Measurements from ENCODE around the gene NRAP. TPM values are rescaled to one million over a fixed set of nuclear protein-coding genes. Genes with fewer than 3 reads are reported as not detected.

Gene NRAP
- total and polyA plus RNA-seq, 2 of the 8 experiments (the other 6 are each of a cell fraction or from before 2014, with no cell fraction given), result not detected

Other genes with a start within 250 kb of the NRAP start
- not detected in 2 replicates for gene HABP2, start 111.0 kb downstream of the NRAP start, total RNA-seq (2021; fragmentation: NEBNext Ultra II Directional; extraction: Animal tissue kit (Norgen Biotek cat#: 25700))
- not detected in 2 replicates for gene HABP2, start 111.0 kb downstream of the NRAP start, polyA plus RNA-seq (2011; rRNA removed)
- gene CASP7, start 15.9 kb upstream of the NRAP start, total RNA-seq (2021; fragmentation: NEBNext Ultra II Directional; extraction: Animal tissue kit (Norgen Biotek cat#: 25700)), result 4.1 and 5.0 TPM in 2 replicates
- 1.3 and 2.3 TPM in 2 replicates for gene CASP7, start 15.9 kb upstream of the NRAP start, polyA plus RNA-seq (2011; rRNA removed)
- not detected in 2 replicates for gene PLEKHS1, start 87.6 kb upstream of the NRAP start, total RNA-seq (2021; fragmentation: NEBNext Ultra II Directional; extraction: Animal tissue kit (Norgen Biotek cat#: 25700))
- gene PLEKHS1, start 87.6 kb upstream of the NRAP start, polyA plus RNA-seq (2011; rRNA removed), result not detected in 2 replicates
- gene DCLRE1A, start 190.0 kb upstream of the NRAP start, total RNA-seq (2021; fragmentation: NEBNext Ultra II Directional; extraction: Animal tissue kit (Norgen Biotek cat#: 25700)), result 10.1 and 11.4 TPM in 2 replicates
- gene DCLRE1A, start 190.0 kb upstream of the NRAP start, polyA plus RNA-seq (2011; rRNA removed), result 4.6 and 8.1 TPM in 2 replicates
- 21.6 and 25.6 TPM in 2 replicates for gene NHLRC2, start 190.6 kb upstream of the NRAP start, total RNA-seq (2021; fragmentation: NEBNext Ultra II Directional; extraction: Animal tissue kit (Norgen Biotek cat#: 25700))
- gene NHLRC2, start 190.6 kb upstream of the NRAP start, polyA plus RNA-seq (2011; rRNA removed), result 4.4 and 4.9 TPM in 2 replicates